HepG2 (cell line): Measurements from ENCODE around the gene LNPK. TPM values are rescaled to one million over a fixed set of nuclear protein-coding genes. Genes with fewer than 3 reads are reported as not detected.
A peak's percentile ranks its signal among the peaks of the same experiment; 100 is the strongest.

Experiments used
- CBX2 ChIP-seq, 2 experiments: fragments of 200-600 bp in 1 of 2; sonication (generic); formaldehyde crosslinking in 1 of 2; IDR thresholded peaks; 2 replicates each; pipeline versions ENCODE4 v1.7.0 to v1.8.1; 2018 to 2022; ENCODE audit warnings: low read depth in 2 of 2, low read length in 1 of 2, mild to moderate bottlenecking in 1 of 2, missing genetic modification reagents in 1 of 2
- NFKBIZ ChIP-seq: IDR thresholded peaks from 2 replicates; pipeline ENCODE4 v1.6.1; 2018; ENCODE audit warnings: missing genetic modification reagents, missing compliant biosample characterization
- TRAFD1 ChIP-seq: sonication (generic); formaldehyde crosslinking; IDR thresholded peaks from 2 replicates; pipeline ENCODE4 v1.5.1; 2020; ENCODE audit warnings: missing genetic modification reagents, mild to moderate bottlenecking, borderline replicate concordance
- ZNF17 ChIP-seq: sonication (generic); formaldehyde crosslinking; IDR thresholded peaks from 2 replicates; pipeline ENCODE4 v1.5.0; 2020; ENCODE audit warnings: mild to moderate bottlenecking, missing genetic modification reagents
- ZNF703 ChIP-seq: sonication (generic); formaldehyde crosslinking; IDR thresholded peaks from 2 replicates; pipeline ENCODE4 v1.5.1; 2020; ENCODE audit warnings: missing genetic modification reagents, mild to moderate bottlenecking, moderate library complexity, borderline replicate concordance
- polyA plus RNA-seq, 8 experiments: library from polyadenylated mRNA; depleted of rRNA in 3 of 8; stranded (reverse) in 7 of 8; unstranded in 1 of 8; fragments of >200 nt; fragmentation: Illumina TruSeq in 4 of 8; extraction: Trizol in 4 of 8; gene quantifications; 2 replicates each; pipeline versions ENCODE4 v1.2.1 to v1.2.3, GENCODE V29; 2011 to 2016; ENCODE audit warnings: low read depth in 4 of 8, missing spikeins in 1 of 8, mixed read lengths in 1 of 8; ENCODE audit not compliant: insufficient read depth in 1 of 8
- total RNA-seq, 5 experiments: library from RNA; depleted of rRNA; stranded (reverse); fragments of >200 nt; fragmentation: Illumina TruSeq; extraction: Trizol; gene quantifications; 2 replicates each; pipeline ENCODE4 v1.2.3, GENCODE V29; 2016; ENCODE audit warnings: low read depth in 1 of 5
- TF ChIP-seq, protein P1 (sequence below): sonication (generic); formaldehyde crosslinking; IDR thresholded peaks from 2 replicates; pipeline ENCODE4 v1.4.0; 2020; ENCODE audit warnings: missing genetic modification reagents
- TF ChIP-seq, protein P2 (sequence below): IDR thresholded peaks from 2 replicates; pipeline ENCODE4 v1.6.1; 2016; ENCODE audit warnings: low read depth, borderline replicate concordance
- TF ChIP-seq, protein P3 (sequence below): sonication (generic); formaldehyde crosslinking; IDR thresholded peaks from 2 replicates; pipeline ENCODE4 v1.9.0; 2021; ENCODE audit warnings: mild to moderate bottlenecking, missing genetic modification reagents
- TF ChIP-seq, protein P4 (sequence below): IDR thresholded peaks from 2 replicates; pipeline ENCODE4 v1.6.1; 2016; ENCODE audit warnings: low read depth, missing genetic modification reagents, missing compliant biosample characterization

LNPK gene
- total and polyA plus RNA-seq, 2 of the 13 experiments (the other 11 are each of a cell fraction or from before 2014, with no cell fraction given), result 25.4 to 26.1 TPM

GRCh38 chr2:176002688-176003210 lies 682 bp upstream of the LNPK start (continued):
- TF ChIP-seq NFKBIZ (CRISPR knock-in tag), result no peak
- no peak; the same call in 1 of the 2 replicates for TF ChIP-seq TRAFD1 (CRISPR knock-in tag)
- TF ChIP-seq, protein P1, sequence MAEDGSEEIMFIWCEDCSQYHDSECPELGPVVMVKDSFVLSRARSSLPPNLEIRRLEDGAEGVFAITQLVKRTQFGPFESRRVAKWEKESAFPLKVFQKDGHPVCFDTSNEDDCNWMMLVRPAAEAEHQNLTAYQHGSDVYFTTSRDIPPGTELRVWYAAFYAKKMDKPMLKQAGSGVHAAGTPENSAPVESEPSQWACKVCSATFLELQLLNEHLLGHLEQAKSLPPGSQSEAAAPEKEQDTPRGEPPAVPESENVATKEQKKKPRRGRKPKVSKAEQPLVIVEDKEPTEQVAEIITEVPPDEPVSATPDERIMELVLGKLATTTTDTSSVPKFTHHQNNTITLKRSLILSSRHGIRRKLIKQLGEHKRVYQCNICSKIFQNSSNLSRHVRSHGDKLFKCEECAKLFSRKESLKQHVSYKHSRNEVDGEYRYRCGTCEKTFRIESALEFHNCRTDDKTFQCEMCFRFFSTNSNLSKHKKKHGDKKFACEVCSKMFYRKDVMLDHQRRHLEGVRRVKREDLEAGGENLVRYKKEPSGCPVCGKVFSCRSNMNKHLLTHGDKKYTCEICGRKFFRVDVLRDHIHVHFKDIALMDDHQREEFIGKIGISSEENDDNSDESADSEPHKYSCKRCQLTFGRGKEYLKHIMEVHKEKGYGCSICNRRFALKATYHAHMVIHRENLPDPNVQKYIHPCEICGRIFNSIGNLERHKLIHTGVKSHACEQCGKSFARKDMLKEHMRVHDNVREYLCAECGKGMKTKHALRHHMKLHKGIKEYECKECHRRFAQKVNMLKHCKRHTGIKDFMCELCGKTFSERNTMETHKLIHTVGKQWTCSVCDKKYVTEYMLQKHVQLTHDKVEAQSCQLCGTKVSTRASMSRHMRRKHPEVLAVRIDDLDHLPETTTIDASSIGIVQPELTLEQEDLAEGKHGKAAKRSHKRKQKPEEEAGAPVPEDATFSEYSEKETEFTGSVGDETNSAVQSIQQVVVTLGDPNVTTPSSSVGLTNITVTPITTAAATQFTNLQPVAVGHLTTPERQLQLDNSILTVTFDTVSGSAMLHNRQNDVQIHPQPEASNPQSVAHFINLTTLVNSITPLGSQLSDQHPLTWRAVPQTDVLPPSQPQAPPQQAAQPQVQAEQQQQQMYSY (CRISPR knock-in tag), result no peak
- no peak; the same call in 1 of the 2 replicates for TF ChIP-seq CBX2 (IDR thresholded peaks at IDR 0.05; ENCODE audit: low read depth, low read length)
- TF ChIP-seq CBX2 (CRISPR knock-in tag; IDR thresholded peaks at IDR 0.05; ENCODE audit: low read depth), result no peak
- TF ChIP-seq ZNF703 (CRISPR knock-in tag), result no peak
- TF ChIP-seq, protein P2, sequence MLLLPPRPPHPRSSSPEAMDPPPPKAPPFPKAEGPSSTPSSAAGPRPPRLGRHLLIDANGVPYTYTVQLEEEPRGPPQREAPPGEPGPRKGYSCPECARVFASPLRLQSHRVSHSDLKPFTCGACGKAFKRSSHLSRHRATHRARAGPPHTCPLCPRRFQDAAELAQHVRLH (CRISPR knock-in tag), result 0 out of 2 replicates have a peak, but pooled peaks have one; percentile 16
- TF ChIP-seq ZNF17 (CRISPR knock-in tag), result 0 out of 2 replicates have a peak, but pooled peaks have one; percentile 7
- TF ChIP-seq, protein P3, sequence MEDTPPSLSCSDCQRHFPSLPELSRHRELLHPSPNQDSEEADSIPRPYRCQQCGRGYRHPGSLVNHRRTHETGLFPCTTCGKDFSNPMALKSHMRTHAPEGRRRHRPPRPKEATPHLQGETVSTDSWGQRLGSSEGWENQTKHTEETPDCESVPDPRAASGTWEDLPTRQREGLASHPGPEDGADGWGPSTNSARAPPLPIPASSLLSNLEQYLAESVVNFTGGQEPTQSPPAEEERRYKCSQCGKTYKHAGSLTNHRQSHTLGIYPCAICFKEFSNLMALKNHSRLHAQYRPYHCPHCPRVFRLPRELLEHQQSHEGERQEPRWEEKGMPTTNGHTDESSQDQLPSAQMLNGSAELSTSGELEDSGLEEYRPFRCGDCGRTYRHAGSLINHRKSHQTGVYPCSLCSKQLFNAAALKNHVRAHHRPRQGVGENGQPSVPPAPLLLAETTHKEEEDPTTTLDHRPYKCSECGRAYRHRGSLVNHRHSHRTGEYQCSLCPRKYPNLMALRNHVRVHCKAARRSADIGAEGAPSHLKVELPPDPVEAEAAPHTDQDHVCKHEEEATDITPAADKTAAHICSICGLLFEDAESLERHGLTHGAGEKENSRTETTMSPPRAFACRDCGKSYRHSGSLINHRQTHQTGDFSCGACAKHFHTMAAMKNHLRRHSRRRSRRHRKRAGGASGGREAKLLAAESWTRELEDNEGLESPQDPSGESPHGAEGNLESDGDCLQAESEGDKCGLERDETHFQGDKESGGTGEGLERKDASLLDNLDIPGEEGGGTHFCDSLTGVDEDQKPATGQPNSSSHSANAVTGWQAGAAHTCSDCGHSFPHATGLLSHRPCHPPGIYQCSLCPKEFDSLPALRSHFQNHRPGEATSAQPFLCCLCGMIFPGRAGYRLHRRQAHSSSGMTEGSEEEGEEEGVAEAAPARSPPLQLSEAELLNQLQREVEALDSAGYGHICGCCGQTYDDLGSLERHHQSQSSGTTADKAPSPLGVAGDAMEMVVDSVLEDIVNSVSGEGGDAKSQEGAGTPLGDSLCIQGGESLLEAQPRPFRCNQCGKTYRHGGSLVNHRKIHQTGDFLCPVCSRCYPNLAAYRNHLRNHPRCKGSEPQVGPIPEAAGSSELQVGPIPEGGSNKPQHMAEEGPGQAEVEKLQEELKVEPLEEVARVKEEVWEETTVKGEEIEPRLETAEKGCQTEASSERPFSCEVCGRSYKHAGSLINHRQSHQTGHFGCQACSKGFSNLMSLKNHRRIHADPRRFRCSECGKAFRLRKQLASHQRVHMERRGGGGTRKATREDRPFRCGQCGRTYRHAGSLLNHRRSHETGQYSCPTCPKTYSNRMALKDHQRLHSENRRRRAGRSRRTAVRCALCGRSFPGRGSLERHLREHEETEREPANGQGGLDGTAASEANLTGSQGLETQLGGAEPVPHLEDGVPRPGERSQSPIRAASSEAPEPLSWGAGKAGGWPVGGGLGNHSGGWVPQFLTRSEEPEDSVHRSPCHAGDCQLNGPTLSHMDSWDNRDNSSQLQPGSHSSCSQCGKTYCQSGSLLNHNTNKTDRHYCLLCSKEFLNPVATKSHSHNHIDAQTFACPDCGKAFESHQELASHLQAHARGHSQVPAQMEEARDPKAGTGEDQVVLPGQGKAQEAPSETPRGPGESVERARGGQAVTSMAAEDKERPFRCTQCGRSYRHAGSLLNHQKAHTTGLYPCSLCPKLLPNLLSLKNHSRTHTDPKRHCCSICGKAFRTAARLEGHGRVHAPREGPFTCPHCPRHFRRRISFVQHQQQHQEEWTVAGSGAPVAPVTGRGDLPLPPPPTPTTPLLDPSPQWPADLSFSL, result 0 out of 2 replicates have a peak, but pooled peaks have one; percentile 28
- TF ChIP-seq, protein P4, sequence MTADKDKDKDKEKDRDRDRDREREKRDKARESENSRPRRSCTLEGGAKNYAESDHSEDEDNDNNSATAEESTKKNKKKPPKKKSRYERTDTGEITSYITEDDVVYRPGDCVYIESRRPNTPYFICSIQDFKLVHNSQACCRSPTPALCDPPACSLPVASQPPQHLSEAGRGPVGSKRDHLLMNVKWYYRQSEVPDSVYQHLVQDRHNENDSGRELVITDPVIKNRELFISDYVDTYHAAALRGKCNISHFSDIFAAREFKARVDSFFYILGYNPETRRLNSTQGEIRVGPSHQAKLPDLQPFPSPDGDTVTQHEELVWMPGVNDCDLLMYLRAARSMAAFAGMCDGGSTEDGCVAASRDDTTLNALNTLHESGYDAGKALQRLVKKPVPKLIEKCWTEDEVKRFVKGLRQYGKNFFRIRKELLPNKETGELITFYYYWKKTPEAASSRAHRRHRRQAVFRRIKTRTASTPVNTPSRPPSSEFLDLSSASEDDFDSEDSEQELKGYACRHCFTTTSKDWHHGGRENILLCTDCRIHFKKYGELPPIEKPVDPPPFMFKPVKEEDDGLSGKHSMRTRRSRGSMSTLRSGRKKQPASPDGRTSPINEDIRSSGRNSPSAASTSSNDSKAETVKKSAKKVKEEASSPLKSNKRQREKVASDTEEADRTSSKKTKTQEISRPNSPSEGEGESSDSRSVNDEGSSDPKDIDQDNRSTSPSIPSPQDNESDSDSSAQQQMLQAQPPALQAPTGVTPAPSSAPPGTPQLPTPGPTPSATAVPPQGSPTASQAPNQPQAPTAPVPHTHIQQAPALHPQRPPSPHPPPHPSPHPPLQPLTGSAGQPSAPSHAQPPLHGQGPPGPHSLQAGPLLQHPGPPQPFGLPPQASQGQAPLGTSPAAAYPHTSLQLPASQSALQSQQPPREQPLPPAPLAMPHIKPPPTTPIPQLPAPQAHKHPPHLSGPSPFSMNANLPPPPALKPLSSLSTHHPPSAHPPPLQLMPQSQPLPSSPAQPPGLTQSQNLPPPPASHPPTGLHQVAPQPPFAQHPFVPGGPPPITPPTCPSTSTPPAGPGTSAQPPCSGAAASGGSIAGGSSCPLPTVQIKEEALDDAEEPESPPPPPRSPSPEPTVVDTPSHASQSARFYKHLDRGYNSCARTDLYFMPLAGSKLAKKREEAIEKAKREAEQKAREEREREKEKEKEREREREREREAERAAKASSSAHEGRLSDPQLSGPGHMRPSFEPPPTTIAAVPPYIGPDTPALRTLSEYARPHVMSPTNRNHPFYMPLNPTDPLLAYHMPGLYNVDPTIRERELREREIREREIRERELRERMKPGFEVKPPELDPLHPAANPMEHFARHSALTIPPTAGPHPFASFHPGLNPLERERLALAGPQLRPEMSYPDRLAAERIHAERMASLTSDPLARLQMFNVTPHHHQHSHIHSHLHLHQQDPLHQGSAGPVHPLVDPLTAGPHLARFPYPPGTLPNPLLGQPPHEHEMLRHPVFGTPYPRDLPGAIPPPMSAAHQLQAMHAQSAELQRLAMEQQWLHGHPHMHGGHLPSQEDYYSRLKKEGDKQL (CRISPR knock-in tag), result no peak
